Skeletal muscle tissue (tissue), 4 donors: Measurements from ENCODE around the gene ESM1. TPM values are rescaled to one million over a fixed set of nuclear protein-coding genes. Genes with fewer than 3 reads are reported as not detected.
"Not testable (repeated sequence)": the region's sequence is repeated elsewhere in the genome, so short reads cannot be mapped to it uniquely, and the experiment has no call there.

ENCODE experiments used
- H3K27ac ChIP-seq: one replicate; pipeline ENCODE4 v1.7.0; 2013; ENCODE audit warnings: mild to moderate bottlenecking, low read depth, low read length, inconsistent platforms
- H3K27me3 ChIP-seq, 3 donors: one replicate each; pipeline ENCODE4 v1.7.0; 2013; ENCODE audit warnings: low read length in 3 of 3; ENCODE audit not compliant: control insufficient read depth in 3 of 3, insufficient read depth in 3 of 3
- H3K36me3 ChIP-seq, 3 donors: one replicate each; pipeline ENCODE4 v1.7.0; 2013; ENCODE audit warnings: low read length in 3 of 3; ENCODE audit not compliant: control insufficient read depth in 3 of 3, insufficient read depth in 3 of 3
- H3K4me1 ChIP-seq, 3 donors: one replicate each; pipeline ENCODE4 v1.7.0; 2013; ENCODE audit warnings: low read length in 3 of 3, mild to moderate bottlenecking in 3 of 3; ENCODE audit not compliant: control insufficient read depth in 3 of 3, insufficient read depth in 3 of 3
- H3K4me3 ChIP-seq, 3 donors: one replicate each; pipeline ENCODE4 v1.7.0; 2013; ENCODE audit warnings: low read length in 3 of 3
- H3K9ac ChIP-seq, 3 donors: one replicate each; pipeline ENCODE4 v1.7.0; 2013; ENCODE audit warnings: low read length in 3 of 3, mild to moderate bottlenecking in 3 of 3, moderate library complexity in 2 of 3, low read depth in 1 of 3
- H3K9me3 ChIP-seq, 3 donors: one replicate each; pipeline ENCODE4 v1.7.0; 2013; ENCODE audit warnings: low read length in 3 of 3; ENCODE audit not compliant: control insufficient read depth in 3 of 3
- total RNA-seq: library from RNA; depleted of rRNA; stranded (reverse); fragments of >200 nt; gene quantifications from one replicate; pipeline ENCODE4 v1.2.3, GENCODE V29; 2014
- donor health status: Osteomylitis.

The ESM1 gene, protein sequence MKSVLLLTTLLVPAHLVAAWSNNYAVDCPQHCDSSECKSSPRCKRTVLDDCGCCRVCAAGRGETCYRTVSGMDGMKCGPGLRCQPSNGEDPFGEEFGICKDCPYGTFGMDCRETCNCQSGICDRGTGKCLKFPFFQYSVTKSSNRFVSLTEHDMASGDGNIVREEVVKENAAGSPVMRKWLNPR
- 0.52 TPM for total RNA-seq

DNA sequence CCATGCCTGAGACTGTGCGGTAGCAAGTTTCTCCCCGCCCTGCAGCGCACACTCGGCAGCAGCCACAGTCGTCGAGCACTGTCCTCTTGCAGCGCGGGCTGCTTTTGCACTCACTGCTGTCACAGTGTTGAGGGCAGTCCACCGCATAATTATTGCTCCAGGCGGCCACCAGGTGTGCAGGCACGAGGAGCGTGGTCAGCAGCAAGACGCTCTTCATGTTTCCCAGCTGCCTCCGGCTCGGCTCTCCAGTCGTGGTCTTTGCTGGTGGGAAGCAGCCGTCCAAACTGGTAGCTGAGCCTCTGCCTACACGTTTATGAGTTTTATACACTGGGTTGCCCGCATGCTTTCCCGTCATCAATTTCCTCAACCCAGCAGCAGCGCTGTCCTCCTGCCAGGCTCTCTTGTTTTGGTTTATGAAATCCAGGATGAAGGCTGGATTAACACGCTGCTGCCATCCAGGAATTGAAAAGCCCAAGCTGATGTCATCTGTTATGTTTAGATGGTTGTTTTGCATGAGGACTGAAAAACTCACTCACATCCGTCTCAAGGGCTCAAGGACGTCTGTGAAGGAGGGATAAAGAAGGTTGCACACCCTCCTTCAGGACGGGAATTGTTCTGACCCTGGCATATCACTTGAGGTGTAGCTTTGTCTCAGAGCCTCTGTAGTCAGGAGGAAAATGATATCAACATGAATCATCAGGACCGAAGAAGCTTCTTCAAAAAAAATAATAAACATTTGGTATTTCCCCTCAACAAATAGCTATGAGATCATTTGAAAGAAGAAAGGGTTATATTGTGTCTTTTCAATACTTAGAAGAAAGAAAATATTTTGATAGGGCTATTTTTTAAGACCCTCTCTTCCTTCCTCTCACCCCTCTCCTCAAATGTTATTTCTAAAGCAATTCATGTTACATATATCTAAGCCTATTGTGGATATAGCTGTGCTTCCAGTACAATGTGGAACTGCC, at the start of gene ESM1:
ESM1 (minus strand) TSS at position 293 of the 968 bp plus-strand sequence; CDS start at position 217, 76 bp downstream.
- Histone ChIP-seq H3K4me3 (peak within 1 kb of the TSS in 1 of 3 donors; percentile 21), H3K9me3 (no peaks in the 10 kb centered on the region), H3K9ac (no peak within 1 kb of the TSS), H3K36me3 (no peaks in the 10 kb centered on the region), H3K4me1 (peaks cover 0 to 4% (median 3%) of the 10 kb centered on the region in 3 donors), H3K27ac (no peak within 1 kb of the TSS), H3K27me3 (peaks cover 2 to 20% (median 7%) of the 10 kb centered on the region in 3 donors)

DNA sequence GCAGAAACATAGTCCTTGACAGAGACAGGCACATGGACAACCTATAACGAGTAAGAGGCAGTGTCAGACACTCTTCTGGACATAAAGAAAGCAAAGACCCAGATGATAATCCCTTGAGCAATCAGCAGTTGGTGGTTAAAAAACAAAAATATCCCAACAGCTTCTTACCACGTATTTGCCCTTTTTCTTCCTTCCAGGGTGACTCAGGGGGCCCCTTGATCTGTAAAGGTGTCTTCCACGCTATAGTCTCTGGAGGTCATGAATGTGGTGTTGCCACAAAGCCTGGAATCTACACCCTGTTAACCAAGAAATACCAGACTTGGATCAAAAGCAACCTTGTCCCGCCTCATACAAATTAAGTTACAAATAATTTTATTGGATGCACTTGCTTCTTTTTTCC, 48.2 kb upstream of the ESM1 start:
- no peak overlapping the region for H3K9ac ChIP-seq
- no peak overlapping the region for H3K4me3 ChIP-seq
- H3K27ac ChIP-seq, result no peak overlapping the region
- H3K4me1 ChIP-seq, result no peaks in the 10 kb centered on the region
- no peaks in the 10 kb centered on the region for H3K27me3 ChIP-seq
- H3K9me3 ChIP-seq, result no peaks in the 10 kb centered on the region
- H3K36me3 ChIP-seq, result no peaks in the 10 kb centered on the region

DNA sequence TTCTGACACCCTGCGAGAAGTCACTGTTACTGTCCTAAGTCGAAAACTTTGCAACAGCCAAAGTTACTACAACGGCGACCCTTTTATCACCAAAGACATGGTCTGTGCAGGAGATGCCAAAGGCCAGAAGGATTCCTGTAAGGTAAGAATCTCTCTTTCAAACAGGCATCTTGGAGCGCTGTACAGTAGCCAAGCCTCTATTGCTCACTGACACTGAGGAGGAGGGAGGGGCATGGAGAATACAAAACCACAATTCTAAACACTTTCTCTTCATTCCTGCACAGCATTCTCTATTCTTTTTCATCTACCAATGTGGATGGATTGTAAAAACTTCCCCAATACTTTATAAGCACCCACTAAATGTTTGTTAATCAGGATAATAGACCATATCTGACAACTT, 46.1 kb upstream of the ESM1 start:
- Histone ChIP-seq H3K27me3 (no peaks in the 10 kb centered on the region), H3K4me1 (no peaks in the 10 kb centered on the region)

DNA sequence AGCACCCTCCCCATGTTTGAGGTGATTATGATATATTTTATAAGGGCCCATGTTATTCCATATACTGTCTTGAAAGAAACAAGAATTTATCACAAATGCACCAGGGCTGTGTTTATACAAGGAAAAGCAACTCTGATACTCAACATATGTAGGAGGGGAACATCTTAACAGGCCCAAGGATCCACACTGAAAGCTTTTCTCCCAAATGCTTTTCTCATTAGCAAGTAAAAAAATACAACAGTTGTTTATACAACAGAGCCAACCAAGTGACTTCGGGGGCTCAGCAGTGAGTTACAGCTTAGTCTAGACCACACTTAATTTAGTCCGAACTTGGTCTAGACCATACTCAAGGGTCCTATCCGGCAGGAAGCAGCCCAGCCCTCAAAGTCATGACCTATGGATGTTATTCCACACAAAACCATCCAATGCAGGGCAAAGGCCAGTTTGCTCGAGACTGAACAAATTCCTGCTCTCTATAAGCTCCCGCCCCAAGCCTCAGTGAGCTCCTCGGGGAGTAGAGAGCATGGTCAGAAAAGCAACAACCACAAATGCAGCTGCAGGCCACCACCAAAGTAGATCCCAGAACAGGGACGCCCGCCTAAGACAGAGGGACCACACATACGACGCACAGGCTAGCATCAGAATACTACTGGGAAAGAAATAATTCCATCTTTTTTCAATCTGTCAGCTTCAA, 45.4 kb upstream of the ESM1 start:
- Histone ChIP-seq H3K9ac (no peak overlapping the region), H3K4me3 (no peak overlapping the region), H3K36me3 (no peaks in the 10 kb centered on the region), H3K4me1 (no peaks in the 10 kb centered on the region), H3K27me3 (no peaks in the 10 kb centered on the region), H3K9me3 (no peaks in the 10 kb centered on the region), H3K27ac (no peak overlapping the region)

More for the DNA sequence above, 46.1 kb upstream of the ESM1 start:
- H3K27ac ChIP-seq, result no peak overlapping the region
- H3K9me3 ChIP-seq, result no peaks in the 10 kb centered on the region
- H3K9ac ChIP-seq, result no peak overlapping the region
- H3K4me3 ChIP-seq, result no peak overlapping the region
- H3K36me3 ChIP-seq, result no peaks in the 10 kb centered on the region

DNA sequence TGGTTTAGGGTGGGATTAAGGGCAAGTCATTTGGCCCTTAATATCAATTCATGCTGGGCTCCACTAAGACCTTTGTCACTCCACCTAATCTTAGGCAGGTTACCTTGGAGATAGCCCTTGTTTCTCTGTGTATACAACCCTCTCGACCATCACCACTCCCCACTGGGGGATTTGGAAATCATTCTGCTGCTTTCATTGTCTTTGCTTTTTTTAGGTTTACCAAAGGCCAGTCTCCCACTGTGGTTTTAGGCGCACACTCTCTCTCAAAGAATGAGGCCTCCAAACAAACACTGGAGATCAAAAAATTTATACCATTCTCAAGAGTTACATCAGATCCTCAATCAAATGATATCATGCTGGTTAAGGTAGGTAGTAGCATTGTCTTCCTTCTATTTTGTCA, 44.8 kb upstream of the ESM1 start:
- Histone ChIP-seq H3K4me3 (no peak overlapping the region), H3K27ac (no peak overlapping the region), H3K36me3 (no peaks in the 10 kb centered on the region), H3K27me3 (no peaks in the 10 kb centered on the region), H3K4me1 (no peaks in the 10 kb centered on the region), H3K9ac (no peak overlapping the region), H3K9me3 (no peaks in the 10 kb centered on the region)

DNA sequence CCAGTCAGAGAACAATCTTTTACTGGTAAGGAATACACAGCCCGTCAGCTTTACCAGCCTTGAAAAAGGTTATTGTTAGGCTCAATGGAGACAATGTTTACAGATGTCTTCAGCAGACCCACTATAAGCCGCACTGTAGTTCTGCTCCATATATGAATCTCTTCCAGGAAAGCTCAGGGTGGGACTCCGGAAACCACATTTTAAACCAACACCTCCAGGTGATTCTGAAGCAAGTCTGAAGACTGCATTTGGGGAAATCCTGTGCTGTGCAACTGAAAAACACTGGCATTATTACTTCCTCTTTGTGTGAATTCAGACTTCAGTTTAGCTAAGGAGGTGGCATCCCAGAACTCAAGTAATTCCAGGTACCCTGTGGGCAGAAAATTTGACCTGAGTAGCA, 42.2 kb upstream of the ESM1 start:
- no peaks in the 10 kb centered on the region for H3K4me1 ChIP-seq
- no peaks in the 10 kb centered on the region for H3K9me3 ChIP-seq
- no peak overlapping the region for H3K27ac ChIP-seq
- no peaks in the 10 kb centered on the region for H3K36me3 ChIP-seq
- no peak overlapping the region for H3K9ac ChIP-seq
- no peaks in the 10 kb centered on the region for H3K27me3 ChIP-seq
- no peak overlapping the region for H3K4me3 ChIP-seq

DNA sequence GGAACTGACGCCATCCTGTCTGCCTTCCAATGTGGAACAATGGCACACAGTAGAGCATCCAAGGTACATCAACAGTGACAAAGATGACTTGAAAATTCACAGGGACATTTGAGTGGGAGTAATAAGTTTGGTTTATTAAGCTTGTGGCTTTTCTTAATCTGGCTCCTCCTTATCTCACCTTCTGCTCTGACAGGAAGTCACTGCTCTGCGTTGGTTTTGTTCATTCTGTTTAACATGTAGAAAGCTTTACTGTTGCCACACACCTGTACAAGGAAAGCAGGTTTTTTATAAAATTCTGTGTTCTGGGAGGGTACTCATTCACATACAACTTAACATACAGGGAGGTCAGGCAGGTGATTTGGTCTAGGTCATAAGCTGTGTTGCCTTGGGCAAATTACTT, 37.1 kb upstream of the ESM1 start:
- no peaks in the 10 kb centered on the region for H3K9me3 ChIP-seq
- no peaks in the 10 kb centered on the region for H3K4me1 ChIP-seq
- H3K27me3 ChIP-seq, result peaks cover 0 to 3% (median 0%) of the 10 kb centered on the region in 3 donors
- no peak overlapping the region for H3K9ac ChIP-seq
- H3K27ac ChIP-seq, result no peak overlapping the region
- no peak overlapping the region for H3K4me3 ChIP-seq
- no peaks in the 10 kb centered on the region for H3K36me3 ChIP-seq

DNA sequence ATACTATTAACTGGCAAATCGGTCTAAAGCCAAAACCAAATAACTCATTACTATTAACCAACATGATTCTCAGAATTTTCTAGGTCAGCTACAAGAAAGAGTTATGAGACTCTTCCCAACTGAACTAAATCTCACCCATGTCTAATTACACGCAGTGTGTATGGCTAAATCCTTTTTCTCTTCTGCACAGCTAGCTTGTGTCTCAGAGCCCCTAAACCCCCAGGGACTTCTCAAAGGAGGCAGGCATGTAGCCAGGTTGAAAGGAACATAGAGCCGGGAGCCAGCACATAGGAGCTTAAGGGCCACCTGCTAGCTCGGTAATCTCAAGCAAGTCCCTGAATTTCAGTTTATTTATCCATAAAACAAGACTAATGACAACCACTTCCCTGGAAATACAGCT, 36.4 kb upstream of the ESM1 start:
- peaks cover 0 to 3% (median 0%) of the 10 kb centered on the region in 3 donors for H3K27me3 ChIP-seq
- no peaks in the 10 kb centered on the region for H3K4me1 ChIP-seq
- no peak overlapping the region for H3K4me3 ChIP-seq
- H3K9ac ChIP-seq, result no peak overlapping the region
- no peaks in the 10 kb centered on the region for H3K36me3 ChIP-seq
- H3K27ac ChIP-seq, result no peak overlapping the region
- no peaks in the 10 kb centered on the region for H3K9me3 ChIP-seq

DNA sequence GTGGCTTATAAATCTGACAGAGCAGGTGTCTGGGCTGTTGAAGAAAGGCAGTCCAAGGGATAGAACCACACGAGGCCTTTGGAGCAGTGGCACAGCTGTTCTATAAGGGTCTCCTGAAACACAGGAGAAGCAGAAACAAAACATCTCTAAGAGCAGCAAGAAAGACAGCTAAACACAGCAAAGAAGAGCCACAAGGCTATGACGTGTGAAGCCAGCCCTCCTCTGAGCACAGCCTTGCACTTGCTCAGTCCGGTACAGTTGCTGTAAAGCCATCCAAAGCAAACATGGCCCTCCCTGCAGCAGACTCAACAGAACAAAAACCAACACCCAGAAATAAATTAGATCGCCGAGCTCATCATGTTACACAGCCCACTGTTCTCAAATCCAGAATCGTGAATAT, 36.0 kb upstream of the ESM1 start:
- H3K27ac ChIP-seq, result no peak overlapping the region

DNA sequence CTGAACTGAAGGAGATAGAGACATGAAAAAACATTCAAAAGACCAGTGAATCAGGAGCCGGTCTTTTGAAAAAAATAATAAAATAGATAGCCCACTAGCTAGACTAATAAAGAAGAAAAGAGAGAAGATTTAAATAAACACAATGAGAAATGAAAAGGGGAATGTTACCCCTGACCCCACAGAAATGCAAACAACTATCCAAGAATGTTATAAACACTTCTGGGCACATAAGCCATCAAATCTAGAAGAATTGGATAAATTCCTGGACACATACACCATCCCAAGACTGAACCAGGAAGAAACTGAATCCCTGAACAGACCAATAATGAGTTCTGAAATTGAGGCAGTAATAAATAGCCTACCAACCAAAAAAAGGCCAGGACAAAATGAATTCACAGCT, 24.8 kb upstream of the ESM1 start:
- H3K9me3 ChIP-seq, H3K4me3 ChIP-seq, H3K36me3 ChIP-seq, H3K4me1 ChIP-seq, H3K9ac ChIP-seq, H3K27ac ChIP-seq, H3K27me3 ChIP-seq: not testable (repeated sequence)

More for the DNA sequence above, 36.0 kb upstream of the ESM1 start:
- Histone ChIP-seq H3K36me3 (no peaks in the 10 kb centered on the region), H3K27me3 (peaks cover 0 to 3% (median 0%) of the 10 kb centered on the region in 3 donors), H3K4me1 (no peaks in the 10 kb centered on the region), H3K4me3 (no peak overlapping the region), H3K9ac (no peak overlapping the region), H3K9me3 (no peaks in the 10 kb centered on the region)
